Measurements from ENCODE around the gene APOL1.
"Not testable (repeated sequence)": the region's sequence is repeated elsewhere in the genome, so short reads cannot be mapped to it uniquely, and the experiment has no call there.

Gene APOL1

DNA sequence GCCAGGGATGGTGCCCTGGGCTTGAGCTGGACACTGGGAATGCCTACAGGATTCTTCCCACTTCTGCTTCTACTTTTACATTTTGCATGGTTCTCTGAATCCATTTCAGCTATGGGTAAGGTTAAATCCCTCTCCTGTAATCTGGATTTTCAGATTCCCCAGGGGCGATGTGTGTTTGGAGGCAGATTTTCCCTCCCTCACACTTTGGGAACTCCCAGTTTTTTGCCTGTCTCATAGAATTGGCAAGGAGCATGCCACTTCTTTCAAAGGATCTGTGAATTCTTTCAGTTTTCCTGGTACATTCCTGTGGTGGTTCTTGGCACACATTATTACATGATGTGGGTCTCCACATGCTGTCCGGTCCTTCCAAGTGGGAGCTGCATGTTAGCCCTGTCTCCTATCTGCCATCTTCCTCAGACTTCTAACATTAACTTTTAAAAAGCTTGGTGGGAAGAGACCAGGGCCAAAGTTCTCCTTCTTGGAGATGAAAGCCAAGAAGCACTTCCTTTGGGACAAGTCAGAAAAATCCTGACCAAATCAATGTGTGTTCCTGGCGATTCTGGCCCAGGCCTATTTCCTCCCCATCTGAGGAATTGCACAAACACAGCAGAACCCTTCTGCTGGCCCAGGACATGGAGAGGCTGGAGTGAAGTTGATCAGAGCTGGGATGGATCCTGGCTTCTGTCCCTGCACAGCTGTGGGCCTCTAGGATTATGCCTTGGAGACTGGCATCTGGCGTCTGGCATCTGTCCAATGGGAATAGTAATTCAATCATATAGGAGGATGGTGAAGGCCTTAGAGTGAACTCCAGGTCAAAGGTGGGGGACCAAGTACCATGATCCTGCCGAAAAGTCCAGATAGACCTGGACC is 8.2 kb upstream of the APOL1 start:
- no peak for DNase-seq (ENCODE audit: low spot score)

DNA sequence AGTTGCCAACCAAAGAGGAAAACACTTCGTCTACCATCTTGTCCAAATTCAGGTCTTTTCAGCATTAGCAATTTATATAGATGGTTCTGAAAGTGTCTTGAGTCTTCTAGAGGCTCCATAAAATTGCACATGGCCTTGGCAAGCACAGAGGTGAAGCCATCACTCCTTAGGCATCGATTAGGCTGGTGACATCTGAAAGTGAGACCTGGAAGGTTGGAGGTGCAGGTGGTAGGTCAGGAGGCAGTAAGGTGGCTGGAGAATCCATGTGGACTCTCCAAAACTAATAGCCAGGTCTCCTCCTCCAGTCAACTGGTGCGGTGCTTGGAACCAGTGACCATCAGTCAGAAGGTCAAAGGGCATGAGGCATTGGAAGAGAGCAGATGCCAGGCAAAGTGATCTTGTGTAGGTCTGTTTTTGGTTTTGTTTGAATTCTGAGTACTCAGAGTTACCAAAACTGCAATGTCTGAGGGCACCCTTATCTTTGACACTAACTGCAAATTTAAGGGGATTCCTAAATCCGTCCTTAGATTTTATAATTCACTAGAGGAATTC is 7.1 kb upstream of the APOL1 start:
- no peak for DNase-seq (ENCODE audit: low spot score)

DNA sequence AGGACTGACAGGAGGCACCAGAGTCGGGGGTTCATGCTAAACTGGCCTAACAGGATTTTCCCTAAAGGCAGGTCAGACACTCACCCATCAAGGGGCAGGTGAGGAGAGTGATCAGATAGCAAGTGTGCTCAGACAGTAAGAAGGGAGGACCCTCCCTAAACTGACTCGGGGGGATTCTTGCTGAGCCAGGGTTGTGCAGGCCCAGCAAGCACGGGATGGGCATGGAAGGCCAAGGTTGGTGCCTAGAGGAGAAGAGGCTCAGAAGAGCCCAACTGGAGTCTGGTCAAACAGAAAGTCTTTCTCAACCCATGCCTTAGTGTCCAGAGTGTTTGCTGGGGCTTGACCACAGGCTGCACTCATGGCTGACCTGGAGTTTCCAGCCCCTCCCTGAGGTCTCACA is 6.2 kb upstream of the APOL1 start:
- DNase-seq (ENCODE audit: low spot score) = no peak

DNA sequence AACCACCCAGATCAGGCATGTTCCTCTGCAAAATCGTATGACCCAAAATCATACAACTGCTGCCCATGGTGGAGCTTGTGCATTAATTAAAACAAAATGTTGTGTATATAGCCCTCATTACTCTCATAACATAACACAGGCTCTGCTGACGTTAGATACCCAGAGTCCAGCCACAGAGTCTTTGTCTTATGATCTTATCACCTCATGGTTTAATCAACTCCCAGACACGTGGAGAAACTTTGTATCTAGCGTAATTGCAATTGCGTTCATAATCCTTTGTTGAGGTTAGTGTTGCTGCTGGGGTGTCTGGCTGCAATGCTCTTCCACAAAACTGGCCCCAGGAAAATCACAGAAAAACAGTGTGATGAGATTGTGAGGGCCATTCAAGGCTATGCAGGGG is 5.0 kb upstream of the APOL1 start:
- DNase-seq (ENCODE audit: low spot score) = no peak

DNA sequence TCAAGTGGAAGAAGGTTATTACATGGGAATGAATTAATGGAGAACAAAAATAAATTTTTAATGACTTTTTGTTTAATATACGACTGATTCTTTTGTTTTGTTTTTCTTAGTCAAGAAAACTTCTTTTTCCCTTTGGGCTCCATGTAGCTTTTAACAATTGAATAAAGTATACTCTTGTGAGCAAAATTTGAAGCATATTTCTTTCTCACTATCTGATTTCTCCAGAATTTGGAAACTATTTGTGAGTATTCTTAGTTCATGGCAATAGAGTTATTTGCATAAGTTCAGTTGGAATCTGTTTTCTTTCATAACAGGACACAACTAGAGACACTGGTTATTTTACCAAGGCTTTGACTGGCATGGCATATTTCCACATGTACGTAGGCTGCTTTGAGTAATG is 3.8 kb upstream of the APOL1 start:
- no peak for DNase-seq (ENCODE audit: low spot score)

DNA sequence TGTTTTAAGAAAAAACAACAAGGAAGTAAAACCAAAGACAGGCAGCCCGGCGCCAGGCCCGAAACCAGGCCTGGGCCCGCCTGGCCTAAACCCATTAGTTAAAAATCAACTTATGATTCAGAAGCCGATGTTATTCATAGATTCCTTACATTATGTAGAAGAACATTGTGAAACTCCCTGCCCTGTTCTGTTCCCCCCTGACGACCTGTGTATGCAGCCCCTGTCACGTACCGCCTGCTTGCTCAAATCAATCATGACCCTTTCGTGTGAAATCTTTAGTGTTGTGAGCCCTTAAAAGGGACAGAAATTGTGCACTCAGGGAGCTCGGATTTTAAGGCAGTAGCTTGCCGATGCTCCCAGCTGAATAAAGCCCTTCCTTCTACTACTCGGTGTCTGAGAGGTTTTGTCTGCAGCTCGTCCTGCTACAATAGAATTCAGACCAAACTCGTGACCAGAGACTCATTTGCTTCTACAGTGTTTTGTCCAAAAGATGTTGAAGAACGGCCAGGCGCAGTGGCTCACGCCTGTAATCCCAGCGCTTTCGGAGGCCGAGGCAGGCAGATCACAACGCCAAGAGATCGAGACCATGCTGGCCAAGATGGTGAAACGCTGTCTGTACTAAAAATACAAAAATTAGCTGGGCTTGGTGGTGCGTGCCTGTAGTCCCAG is 2.5 kb upstream of the APOL1 start:
- DNase-seq (ENCODE audit: low spot score) = not testable (repeated sequence)

DNA sequence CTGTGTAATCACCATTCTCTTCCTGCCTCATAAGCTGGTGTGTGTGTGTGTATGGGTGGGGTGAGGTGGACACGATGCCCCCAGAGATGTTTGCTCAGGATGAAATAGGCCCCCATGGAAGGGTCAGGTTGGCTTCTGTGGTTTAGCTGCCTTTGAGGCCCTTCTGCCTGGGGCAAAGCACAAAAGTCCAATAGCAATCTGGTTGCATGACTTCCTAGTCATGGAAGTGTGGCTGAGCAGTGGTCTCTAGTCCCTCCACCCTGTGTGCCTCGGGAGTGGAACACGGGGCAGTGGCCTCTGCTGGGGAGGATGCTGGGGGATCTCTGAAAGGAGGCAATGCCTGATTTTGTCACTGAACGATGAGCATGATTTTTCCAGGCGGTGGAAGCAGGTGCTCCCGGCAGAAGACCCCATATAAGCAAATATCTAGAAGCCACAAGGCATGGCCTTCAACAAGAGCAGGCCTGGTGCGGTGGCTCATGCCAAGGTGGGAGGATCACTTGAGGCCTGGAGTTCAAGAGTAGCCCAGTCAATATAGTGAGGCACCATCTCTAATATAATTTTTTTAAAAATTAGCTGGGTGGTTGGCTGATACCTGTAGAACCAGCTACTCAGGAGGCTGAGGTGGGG is 839 bp upstream of the APOL1 start:
- DNase-seq (ENCODE audit: low spot score) = not testable (repeated sequence)

DNA sequence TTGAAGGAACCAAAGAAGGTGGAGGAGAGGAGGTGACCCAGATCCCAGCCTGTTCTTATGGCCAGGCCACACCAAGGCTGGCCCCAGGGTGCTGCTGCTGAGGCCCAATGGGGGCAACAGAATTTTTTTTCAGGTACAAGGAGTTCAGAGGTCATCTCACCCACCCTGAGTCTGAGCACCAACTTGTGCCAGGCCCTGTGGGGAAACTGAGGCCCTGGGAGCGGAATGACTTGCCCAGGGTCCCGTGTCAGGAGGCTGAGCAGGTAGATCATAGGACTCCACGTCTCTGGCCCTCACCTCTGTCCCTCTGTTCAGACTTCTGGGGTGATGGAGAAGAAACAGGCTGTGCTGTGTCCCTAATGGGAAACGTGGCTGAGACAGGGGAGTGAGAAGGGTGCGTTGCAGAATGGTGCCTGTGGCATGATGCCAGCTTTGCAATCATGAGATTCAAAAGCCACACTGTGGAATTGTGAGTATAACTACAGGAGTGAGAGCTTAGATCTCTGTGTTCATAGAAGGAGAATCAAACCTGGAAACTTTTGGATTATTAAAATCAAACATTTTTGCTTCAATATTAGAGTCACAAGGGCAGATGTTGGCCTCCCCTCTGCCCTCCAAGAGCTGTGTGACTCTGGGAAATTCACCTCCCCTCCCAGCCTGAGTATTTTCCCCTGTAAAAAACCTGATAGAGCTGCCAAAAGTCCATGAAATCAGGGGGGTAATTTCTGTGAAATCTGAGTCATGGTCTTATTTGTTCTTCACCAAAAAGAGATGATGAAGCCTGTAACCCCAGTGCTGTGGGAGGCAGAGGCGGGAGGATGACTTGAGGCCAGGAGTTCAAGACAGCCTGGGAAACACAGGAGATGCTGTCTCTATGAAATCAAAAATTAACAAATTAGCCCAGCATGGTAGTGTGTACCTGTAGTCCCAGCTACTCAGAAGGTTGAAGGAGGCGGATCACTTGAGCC is 874 bp downstream of the APOL1 start:
- no peak for DNase-seq (ENCODE audit: low spot score)

DNA sequence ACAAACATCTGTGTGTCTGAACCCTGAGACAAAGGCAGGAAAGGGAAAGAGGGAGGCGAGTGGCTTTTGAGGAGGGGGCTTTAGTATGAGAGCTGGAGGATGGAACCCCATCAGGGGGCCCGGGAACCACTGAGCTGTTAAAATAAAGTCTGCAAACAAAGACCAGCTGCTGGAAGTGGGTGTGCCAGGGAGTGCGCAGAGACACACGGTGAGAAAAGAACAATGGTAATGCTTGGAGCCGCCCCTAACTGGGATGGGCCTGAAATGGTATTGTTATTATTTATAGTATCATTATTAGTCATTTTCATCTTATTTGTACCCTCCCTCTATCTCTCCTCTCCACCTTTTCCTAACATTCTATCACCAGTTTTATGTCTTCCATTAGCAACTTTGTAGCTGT is 2.6 kb downstream of the APOL1 start:
- not testable (repeated sequence) for DNase-seq (ENCODE audit: low spot score)

DNA sequence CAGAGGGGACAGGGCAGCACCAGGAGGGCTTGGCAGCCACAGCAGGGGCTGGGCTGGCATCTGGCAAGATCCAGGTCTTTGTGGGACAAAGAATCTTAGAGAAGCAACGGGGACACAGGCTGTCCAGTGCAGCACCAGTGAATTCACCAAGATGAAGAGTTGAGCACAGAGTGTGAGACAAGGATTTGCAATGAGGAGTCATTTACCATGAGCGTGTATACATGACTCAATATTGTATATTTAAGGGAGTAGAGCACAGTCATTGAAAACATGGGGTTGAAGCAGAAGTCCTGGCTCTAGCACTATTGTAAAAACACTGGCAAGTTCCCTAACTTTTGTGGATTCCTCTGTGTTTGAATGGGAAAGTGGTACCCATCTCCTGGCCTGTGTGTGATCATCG is 3.5 kb downstream of the APOL1 start:
- DNase-seq (ENCODE audit: low spot score) = no peak

DNA sequence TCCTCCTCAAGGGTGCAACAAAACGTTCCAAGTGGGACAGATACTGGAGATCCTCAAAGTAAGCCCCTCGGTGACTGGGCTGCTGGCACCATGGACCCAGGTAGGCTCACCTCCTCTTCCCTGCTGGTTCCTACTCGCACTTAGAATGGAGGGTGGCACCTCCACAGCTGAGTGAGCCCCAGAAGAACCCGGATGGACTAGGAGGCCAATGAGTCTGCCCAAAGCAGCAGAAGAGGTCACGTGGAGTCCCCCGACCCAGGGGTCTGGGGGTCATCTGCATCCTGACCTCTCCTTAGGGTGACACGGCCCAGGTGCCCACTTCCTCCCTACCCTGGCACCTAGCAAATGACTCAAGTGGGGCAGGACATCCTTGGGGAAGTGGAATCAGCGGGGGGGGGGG is 4.4 kb downstream of the APOL1 start:
- DNase-seq (ENCODE audit: low spot score) = no peak

DNA sequence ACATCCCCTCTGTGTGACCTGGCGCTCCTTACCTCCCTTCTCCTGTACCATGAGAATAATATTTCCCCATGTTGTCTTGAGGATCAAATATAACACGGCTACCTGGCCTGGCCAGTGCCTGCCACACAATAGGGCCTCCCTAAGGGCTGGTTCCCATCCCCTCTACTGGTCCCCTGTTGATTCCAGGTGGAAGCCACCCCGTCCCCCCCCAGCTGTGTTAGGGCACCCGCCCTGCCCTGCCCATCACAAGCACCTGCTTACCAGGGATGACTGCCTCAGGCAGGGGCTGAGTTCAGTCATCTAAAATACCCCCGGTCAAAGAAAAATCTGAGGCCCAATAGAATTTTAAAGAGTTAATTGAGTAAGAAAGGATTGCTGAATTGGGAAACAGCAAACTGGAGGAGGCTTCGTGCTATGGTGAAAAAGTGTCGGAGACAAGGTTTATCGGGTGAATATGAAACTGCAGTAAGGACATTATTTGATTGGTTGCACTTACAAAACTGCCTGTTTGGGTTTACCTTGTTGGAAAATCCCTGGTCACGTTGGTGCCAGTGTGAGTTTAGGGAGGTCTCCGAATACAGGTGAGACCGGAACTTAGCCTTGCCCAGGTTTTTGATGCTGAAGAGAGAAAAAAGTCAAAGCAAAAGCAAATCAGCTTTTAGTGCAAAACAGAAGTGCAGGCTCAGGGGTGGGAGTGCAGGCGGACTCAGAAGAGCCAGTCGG is 5.2 kb downstream of the APOL1 start:
- DNase-seq (ENCODE audit: low spot score) = no peak

DNA sequence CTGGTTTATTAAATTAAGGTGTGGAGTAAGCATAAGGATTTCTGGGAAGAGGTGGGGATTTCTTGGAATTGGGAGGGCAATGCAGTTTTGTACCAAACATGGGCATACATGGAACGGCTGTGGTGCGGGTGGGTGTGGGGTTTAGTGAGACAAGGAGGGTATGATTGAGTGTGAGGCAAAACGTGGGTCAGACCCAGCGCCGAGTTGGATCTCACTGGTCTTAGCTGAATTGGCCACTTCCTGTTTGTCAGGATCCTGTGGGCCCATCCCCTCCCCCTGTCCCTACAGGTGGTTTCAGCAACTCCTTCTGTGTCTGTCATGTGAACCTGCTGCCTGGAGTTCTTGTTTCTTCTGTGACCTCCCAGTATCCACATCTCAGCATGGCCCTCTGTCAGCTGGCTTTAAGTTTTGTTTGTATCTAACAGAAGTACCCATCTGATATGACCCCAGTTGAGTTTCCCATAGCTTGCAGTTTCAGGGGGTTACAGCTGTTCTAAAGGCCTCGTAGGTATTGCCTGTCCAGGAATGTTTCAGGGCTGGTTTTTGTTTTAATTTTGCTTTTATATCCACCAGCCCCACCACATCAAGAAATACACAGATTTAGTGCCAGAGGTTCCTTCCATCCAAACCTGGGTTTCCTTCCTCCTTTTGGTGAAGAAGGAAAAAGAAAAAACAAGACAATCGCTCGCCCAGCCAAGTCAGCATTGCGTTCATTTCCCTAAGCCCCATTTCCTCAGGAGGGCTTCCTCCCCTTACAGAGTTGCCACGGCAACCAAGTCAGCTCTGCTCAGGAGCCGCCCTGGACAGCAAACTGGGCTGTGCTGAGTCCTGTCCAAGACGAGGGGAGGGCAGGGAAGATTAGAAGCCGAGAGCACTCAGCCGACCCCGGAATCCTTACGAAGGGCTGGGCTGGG is 6.0 kb downstream of the APOL1 start:
- no peak for DNase-seq (ENCODE audit: low spot score)

DNA sequence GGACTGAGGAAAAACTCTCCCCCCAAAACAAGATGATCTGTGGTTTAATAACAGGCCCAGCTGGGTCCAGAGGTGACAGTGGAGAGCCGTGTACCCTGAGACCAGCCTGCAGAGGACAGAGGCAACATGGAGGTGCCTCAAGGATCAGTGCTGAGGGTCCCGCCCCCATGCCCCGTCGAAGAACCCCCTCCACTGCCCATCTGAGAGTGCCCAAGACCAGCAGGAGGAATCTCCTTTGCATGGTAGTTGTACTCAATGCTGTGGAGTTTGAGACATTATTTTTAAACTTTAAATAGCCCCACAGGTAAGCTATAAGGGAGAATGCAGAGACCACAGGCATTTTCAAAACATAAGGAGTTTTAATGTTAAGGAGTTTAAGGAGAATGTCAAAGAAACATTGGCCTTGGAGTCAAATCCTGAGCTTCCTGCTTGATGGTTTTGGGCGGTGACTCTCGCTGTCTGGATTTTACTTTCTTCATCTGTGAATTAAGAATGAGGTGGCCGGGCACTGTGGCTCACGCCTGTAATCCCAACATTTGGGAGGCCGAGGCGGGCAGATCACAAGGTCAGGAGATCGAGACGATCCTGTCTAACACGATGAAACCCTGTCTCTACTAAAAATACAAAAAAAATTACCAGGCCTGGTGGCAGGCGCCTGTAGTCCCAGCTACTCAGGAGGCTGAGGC is 6.8 kb downstream of the APOL1 start:
- DNase-seq (ENCODE audit: low spot score) = no peak

DNA sequence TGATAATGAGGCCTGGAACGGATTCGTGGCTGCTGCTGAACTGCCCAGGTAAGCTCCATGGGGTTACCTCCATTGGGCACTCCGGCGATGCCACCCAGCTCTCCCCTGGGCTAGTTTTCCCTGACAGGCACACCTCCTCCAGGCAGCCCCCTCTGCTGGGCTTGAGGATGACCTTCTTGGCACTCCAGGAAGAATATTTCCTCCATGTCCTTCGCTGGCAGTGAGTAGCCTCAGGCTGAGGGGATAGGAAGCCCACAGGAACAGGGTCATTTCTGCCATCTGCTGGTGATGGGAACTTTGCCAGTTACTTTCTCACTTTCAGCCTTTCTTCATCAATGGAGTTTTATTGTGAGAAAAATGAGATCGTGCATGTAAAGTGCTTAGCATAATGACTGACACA is 8.7 kb downstream of the APOL1 start:
- DNase-seq (ENCODE audit: low spot score) = not testable (repeated sequence)

DNA sequence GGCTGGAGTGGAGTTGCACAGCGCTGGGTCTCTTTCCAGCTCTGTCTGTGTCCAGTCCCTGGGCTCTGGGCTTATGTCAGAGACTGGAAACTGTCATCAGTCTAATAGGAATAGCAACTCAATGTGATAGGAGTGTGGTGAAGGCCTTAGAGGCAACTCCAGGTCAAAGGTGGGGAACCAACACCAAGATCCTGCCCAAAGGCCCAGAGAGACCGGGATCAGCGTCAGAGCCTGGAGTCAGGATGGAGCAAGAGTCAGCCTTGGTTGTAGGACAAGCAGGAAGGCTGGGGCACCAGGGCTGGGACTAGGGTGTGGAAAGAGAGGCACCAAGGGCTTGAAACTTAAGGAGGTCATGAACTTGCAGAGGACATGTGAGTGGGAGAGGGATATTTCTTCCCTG is 9.4 kb downstream of the APOL1 start:
- not testable (repeated sequence) for DNase-seq (ENCODE audit: low spot score)

DNA sequence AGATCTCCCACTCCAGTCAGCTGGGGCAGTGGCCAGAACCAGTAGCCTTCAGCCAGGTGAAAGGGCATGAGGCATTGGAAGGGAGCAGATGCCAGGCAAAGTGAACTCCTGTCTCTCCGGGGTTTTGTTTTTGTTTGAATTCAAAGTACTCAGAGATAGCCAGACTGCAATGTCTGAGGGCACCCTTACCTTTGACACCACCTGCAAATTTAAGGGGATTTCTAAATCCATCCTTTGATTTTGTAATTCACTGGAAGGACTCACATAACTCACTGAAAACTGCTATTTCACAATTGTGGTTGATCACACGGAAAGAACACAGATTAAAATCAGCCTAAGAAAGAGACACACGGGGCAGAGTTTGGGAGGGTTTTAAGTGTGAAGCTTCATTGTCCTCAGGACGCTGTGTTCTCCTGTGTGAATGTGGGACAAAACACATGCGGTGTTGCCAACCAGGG is 10.3 kb downstream of the APOL1 start:
- DNase-seq (ENCODE audit: low spot score) = not testable (repeated sequence)

DNA sequence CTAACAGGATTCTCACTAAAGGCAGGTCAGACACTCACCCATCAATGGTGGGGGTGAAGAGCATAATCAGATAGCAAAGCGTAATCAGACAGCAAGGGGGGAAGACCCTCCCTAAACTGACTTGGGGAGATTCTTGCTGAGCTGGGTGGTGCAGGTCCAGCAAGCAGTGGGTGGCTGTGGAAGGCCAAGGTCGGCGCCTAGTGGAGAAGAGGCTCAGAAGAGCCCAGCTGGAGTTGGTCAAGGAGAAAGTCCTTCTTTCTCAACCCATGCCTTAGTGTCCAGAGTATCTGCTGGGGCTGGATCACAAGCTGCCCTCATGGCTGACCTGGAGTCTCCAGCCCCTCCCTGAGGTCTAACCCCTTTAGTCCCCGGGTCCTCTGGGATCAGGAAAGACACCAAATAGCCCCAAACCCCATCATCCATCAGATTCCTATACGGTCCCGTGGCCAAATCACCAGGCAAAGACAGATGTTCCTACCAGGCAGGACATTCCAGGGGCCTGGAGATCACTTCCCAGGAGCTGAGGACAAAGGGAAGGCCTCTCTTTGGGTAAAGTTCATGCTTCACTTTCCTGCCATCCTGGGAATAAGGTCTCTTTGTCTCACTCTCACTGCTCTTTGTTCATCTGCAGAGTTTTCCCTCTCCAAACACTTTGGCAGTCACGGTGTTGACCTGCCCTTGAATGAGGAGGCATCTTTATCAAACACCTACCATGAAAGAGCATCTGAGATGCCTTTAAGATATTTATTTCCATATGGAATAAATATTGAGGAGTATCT is 11.1 kb downstream of the APOL1 start:
- not testable (repeated sequence) for DNase-seq (ENCODE audit: low spot score)

Data from AG08396 (cell line).